ENCODE data around the gene CLIC6.

DNA sequence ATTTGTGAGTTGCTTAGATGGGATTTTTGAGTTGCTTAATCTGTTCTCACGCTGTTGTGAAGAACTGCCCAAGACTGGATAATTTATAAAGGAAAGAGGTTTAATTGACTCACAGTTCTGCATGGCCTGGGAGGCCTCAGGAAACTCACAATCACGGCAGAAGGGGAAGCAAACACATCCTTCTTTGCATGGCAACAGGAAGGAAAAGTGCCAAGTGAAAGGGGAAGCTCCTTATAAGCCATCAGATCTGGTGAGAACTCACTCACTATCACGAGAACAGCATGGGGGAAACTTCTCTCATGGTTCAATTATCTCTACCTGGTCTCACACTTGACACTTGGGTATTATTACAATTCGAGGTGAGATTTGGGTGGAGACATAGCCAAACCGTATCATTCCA is 10.3 kb downstream of the CLIC6 start:
- TF ChIP-seq, protein P1, sequence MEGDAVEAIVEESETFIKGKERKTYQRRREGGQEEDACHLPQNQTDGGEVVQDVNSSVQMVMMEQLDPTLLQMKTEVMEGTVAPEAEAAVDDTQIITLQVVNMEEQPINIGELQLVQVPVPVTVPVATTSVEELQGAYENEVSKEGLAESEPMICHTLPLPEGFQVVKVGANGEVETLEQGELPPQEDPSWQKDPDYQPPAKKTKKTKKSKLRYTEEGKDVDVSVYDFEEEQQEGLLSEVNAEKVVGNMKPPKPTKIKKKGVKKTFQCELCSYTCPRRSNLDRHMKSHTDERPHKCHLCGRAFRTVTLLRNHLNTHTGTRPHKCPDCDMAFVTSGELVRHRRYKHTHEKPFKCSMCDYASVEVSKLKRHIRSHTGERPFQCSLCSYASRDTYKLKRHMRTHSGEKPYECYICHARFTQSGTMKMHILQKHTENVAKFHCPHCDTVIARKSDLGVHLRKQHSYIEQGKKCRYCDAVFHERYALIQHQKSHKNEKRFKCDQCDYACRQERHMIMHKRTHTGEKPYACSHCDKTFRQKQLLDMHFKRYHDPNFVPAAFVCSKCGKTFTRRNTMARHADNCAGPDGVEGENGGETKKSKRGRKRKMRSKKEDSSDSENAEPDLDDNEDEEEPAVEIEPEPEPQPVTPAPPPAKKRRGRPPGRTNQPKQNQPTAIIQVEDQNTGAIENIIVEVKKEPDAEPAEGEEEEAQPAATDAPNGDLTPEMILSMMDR (IDR thresholded peaks at IDR 0.05; ENCODE audit: control extremely low read depth in 1 of 3, insufficient read depth in 1 of 3, low read depth in 1 of 3, low read length in 3 of 3), result no peak
- TF ChIP-seq SIN3A (conservative IDR thresholded peaks at IDR 0.05 in 1 of 2, IDR thresholded peaks at IDR 0.05 in 1 of 2; ENCODE audit: low read depth in 1 of 2, low read length in 2 of 2) (no peak), EZH2 (IDR thresholded peaks at IDR 0.05; ENCODE audit: low read depth, low read length, severe bottlenecking) (no peak), JUN (IDR thresholded peaks at IDR 0.05; ENCODE audit: low read depth, low read length) (no peak)
